H1 (cell line): ENCODE data around the gene KRTAP10-7. TPM values are rescaled to one million over a fixed set of nuclear protein-coding genes. Genes with fewer than 3 reads are reported as not detected.

Source experiments
- CTCF ChIA-PET: fragments of 300-600 bp; sonication (Branson Sonifier 250); formaldehyde crosslinking; loops from one replicate; lab custom pipeline; 2021; ENCODE audit not compliant: partially characterized antibody; lab: Charles Lee
- POLR2A ChIA-PET: fragments of 300-600 bp; sonication (Branson Sonifier 250); formaldehyde crosslinking; loops from one replicate; lab custom pipeline; 2021; ENCODE audit warnings: inconsistent platforms; ENCODE audit not compliant: partially characterized antibody; lab: Charles Lee
- DNase-seq, 2 experiments: peaks; one replicate each; pipeline versions ENCODE4 v3.0.0 to v3.0.0-alpha.2; 2010 to 2022; ENCODE audit warnings: low spot score in 2 of 2, low read depth in 1 of 2, mixed read lengths in 1 of 2
- FAIRE-seq: peaks from 2 replicates; lab custom pipeline; 2011; peaks lifted over from hg19 to GRCh38; lab: Jason Lieb, UNC
- H2AFZ ChIP-seq: 2 replicates; pipeline ENCODE4 v1.8.1; 2012; ENCODE audit warnings: low read length, inconsistent platforms
- H2AK5ac ChIP-seq: 2 replicates; pipeline ENCODE4 v1.6.1; 2013; ENCODE audit warnings: low read depth, low read length
- H2BK120ac ChIP-seq: replicated peaks from 2 replicates; pipeline ENCODE3; 2013; ENCODE audit warnings: low read depth, low read length, inconsistent platforms
- H2BK12ac ChIP-seq: 2 replicates; pipeline ENCODE4 v1.6.1; 2013; ENCODE audit warnings: low read depth, low read length
- H2BK15ac ChIP-seq: 2 replicates; pipeline ENCODE4 v1.6.1; 2013; ENCODE audit warnings: low read length
- H2BK20ac ChIP-seq: 2 replicates; pipeline ENCODE4 v1.6.1; 2013; ENCODE audit warnings: low read length
- H2BK5ac ChIP-seq: 2 replicates; pipeline ENCODE4 v1.6.1; 2013; ENCODE audit warnings: low read depth, low read length
- H3K14ac ChIP-seq: 2 replicates; pipeline ENCODE4 v1.6.1; 2013; ENCODE audit warnings: inconsistent platforms; ENCODE audit not compliant: insufficient read length
- H3K18ac ChIP-seq: 2 replicates; pipeline ENCODE4 v1.6.1; 2013; ENCODE audit warnings: low read length; ENCODE audit errors: extremely low read depth
- H3K23ac ChIP-seq: 2 replicates; pipeline ENCODE4 v1.6.1; 2013; ENCODE audit warnings: inconsistent platforms; ENCODE audit not compliant: insufficient read length
- H3K23me2 ChIP-seq: 2 replicates; pipeline ENCODE4 v1.6.1; 2013; ENCODE audit warnings: low read depth, low read length
- H3K27ac ChIP-seq: 2 replicates; pipeline ENCODE4 v1.6.1; 2011; ENCODE audit warnings: low read depth, low read length, inconsistent platforms
- H3K27me3 ChIP-seq, 4 experiments: replicated peaks in 1 of 4; 1 replicate in 1 of 4; 2 replicates in 3 of 4; pipeline versions ENCODE4 v1.6.1 to v1.8.1; 2011 to 2013; ENCODE audit warnings: low read length in 3 of 4, mild to moderate bottlenecking in 3 of 4, inconsistent platforms in 2 of 4, mixed read lengths in 2 of 4, moderate library complexity in 1 of 4; ENCODE audit not compliant: control insufficient read depth in 3 of 4, insufficient read depth in 3 of 4; ENCODE audit errors: extremely low read depth in 1 of 4
- H3K36me3 ChIP-seq, 4 experiments: 2 replicates each; pipeline versions ENCODE4 v1.6.1 to v1.8.1; 2011 to 2013; ENCODE audit warnings: mild to moderate bottlenecking in 4 of 4, low read length in 3 of 4, moderate library complexity in 2 of 4, control low read depth in 1 of 4, inconsistent platforms in 1 of 4; ENCODE audit not compliant: insufficient read depth in 4 of 4, control insufficient read depth in 2 of 4
- H3K4ac ChIP-seq: replicated peaks from 2 replicates; pipeline ENCODE3; 2013; ENCODE audit warnings: low read length, low read depth, mixed read lengths, inconsistent platforms; ENCODE audit not compliant: insufficient read length
- H3K4me1 ChIP-seq, 4 experiments: replicated peaks in 1 of 4; 1 replicate in 1 of 4; 2 replicates in 3 of 4; pipeline versions ENCODE4 v1.6.1 to v1.8.1; 2011 to 2013; ENCODE audit warnings: low read length in 3 of 4, inconsistent platforms in 2 of 4, mixed read lengths in 1 of 4; ENCODE audit not compliant: insufficient read depth in 4 of 4, control insufficient read depth in 3 of 4
- H3K4me2 ChIP-seq, 2 experiments: 2 replicates each; pipeline versions ENCODE4 v1.6.1 to v1.8.1; 2011 to 2013; ENCODE audit warnings: low read depth in 2 of 2, low read length in 2 of 2, control low read depth in 1 of 2, inconsistent platforms in 1 of 2, mild to moderate bottlenecking in 1 of 2; ENCODE audit not compliant: insufficient read depth in 1 of 2
- H3K4me3 ChIP-seq, 4 experiments: fragments of 200-600, 300-600 bp in 1 of 4; sonication (generic), shearing (Covaris generic), sonication (Bioruptor Twin) in 1 of 4; 2 replicates each; pipeline versions ENCODE4 v1.5.1 to v1.8.1; 2011 to 2016; ENCODE audit warnings: low read length in 4 of 4, low read depth in 3 of 4, control low read depth in 2 of 4, inconsistent platforms in 2 of 4, mild to moderate bottlenecking in 2 of 4, mixed read lengths in 1 of 4, moderate library complexity in 1 of 4; ENCODE audit not compliant: insufficient read depth in 2 of 4; ENCODE audit errors: extremely low read depth in 1 of 4
- H3K56ac ChIP-seq: replicated peaks from 2 replicates; pipeline ENCODE3; 2013; ENCODE audit warnings: low read depth, mild to moderate bottlenecking, mixed read lengths, low read length, inconsistent platforms; ENCODE audit not compliant: insufficient read length
- H3K79me1 ChIP-seq: 2 replicates; pipeline ENCODE4 v1.6.1; 2013; ENCODE audit warnings: low read depth, low read length, control low read depth
- H3K79me2 ChIP-seq, 2 experiments: 2 replicates each; pipeline versions ENCODE4 v1.6.1 to v1.8.1; 2012 to 2013; ENCODE audit warnings: low read length in 2 of 2, mild to moderate bottlenecking in 2 of 2, inconsistent platforms in 1 of 2; ENCODE audit not compliant: insufficient read depth in 2 of 2, control insufficient read depth in 1 of 2
- H3K9ac ChIP-seq, 4 experiments: replicated peaks in 1 of 4; 1 replicate in 1 of 4; 2 replicates in 3 of 4; pipeline versions ENCODE4 v1.6.1 to v1.8.1; 2011 to 2013; ENCODE audit warnings: low read depth in 3 of 4, low read length in 3 of 4, control low read depth in 2 of 4, mild to moderate bottlenecking in 2 of 4, moderate library complexity in 2 of 4, inconsistent platforms in 1 of 4; ENCODE audit errors: extremely low read depth in 1 of 4
- H3K9me3 ChIP-seq, 2 experiments: 2 replicates each; pipeline versions ENCODE4 v1.6.1 to v1.8.1; 2012 to 2013; ENCODE audit warnings: mild to moderate bottlenecking in 2 of 2, moderate library complexity in 2 of 2, control low read depth in 1 of 2, inconsistent platforms in 1 of 2, low read depth in 1 of 2, low read length in 1 of 2, mixed read lengths in 1 of 2; ENCODE audit not compliant: insufficient read depth in 2 of 2
- H4K20me1 ChIP-seq, 2 experiments: replicated peaks in 1 of 2; 2 replicates each; pipeline versions ENCODE3 to v1.8.1; 2011 to 2013; ENCODE audit warnings: inconsistent platforms in 2 of 2, low read length in 2 of 2, mild to moderate bottlenecking in 1 of 2; ENCODE audit not compliant: insufficient read depth in 2 of 2, control insufficient read depth in 1 of 2
- H4K5ac ChIP-seq: 2 replicates; pipeline ENCODE4 v1.6.1; 2013; ENCODE audit warnings: low read length, low read depth, mixed read lengths, inconsistent platforms; ENCODE audit not compliant: insufficient read length
- H4K8ac ChIP-seq: 2 replicates; pipeline ENCODE4 v1.8.0; 2013; ENCODE audit warnings: mild to moderate bottlenecking, moderate library complexity, low read length, inconsistent platforms; ENCODE audit not compliant: insufficient read depth; ENCODE audit errors: extremely low read depth
- H4K91ac ChIP-seq: replicated peaks from 2 replicates; pipeline ENCODE3; 2013; ENCODE audit warnings: low read length, mixed read lengths, inconsistent platforms; ENCODE audit not compliant: insufficient read length
- WGBS, 2 experiments: shearing (Covaris generic) in 1 of 2; methylation state at CpG; one replicate each; pipeline versions ENCODE4 v1.1.6 to v1.1.7; 2013 to 2015; ENCODE audit warnings: low lambda C conversion rate in 2 of 2, mixed read lengths in 2 of 2, inconsistent platforms in 1 of 2, low coverage in 1 of 2, missing lambda C conversion rate in 1 of 2; ENCODE audit not compliant: insufficient replicate concordance in 2 of 2, insufficient coverage in 1 of 2, insufficient read length in 1 of 2; ENCODE audit errors: extremely low coverage in 1 of 2, missing lambda C conversion rate in 1 of 2; 5-methylcytosine and 5-hydroxymethylcytosine counted together
- polyA plus RNA-seq, 7 experiments: library from polyadenylated mRNA; depleted of rRNA in 3 of 7; stranded (reverse) in 5 of 7; unstranded in 2 of 7; fragments of >200 nt in 5 of 7; fragments of 200-250 nt in 2 of 7; gene quantifications; 1 replicate in 5 of 7; 2 replicates in 1 of 7; 4 replicates in 1 of 7; pipeline versions ENCODE4 v1.2.1 to v1.2.3, GENCODE V29; 2011 to 2013; ENCODE audit warnings: missing spikeins in 2 of 7, mixed read lengths in 2 of 7
- total RNA-seq: library from RNA; stranded (reverse); fragmentation: NEBNext Ultra II Directional; extraction: Animal tissue kit (Norgen Biotek cat#: 25700); gene quantifications from 2 replicates; pipeline ENCODE4 v1.2.1, GENCODE V29; 2021

KRTAP10-7 gene
- total and polyA plus RNA-seq, 2 of the 8 experiments (the other 6 are each of a cell fraction or from before 2014, with no cell fraction given): not detected

DNA sequence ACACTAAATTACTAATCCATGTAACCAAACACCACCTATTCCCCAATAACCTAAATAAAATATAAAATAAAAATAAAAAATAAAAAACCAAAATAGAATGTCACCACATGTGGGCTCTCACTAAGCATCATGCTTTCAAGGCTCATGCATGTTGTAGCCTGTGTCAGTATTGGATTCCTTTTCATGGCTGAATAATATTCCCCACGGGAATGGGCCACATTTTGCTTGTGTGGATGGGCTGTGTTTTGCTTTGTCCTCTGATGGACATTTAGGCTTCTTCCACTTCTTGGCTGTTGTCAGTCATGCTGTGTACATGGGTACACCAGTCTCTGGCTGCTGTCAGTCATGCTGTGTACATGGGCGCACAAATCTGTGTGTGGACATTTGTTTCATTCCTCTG, 11.3 kb upstream of the KRTAP10-7 start:
- H2BK20ac ChIP-seq: no peak overlapping the region
- no peak overlapping the region for H3K4me3 ChIP-seq
- H3K18ac ChIP-seq: no peak overlapping the region
- H2BK15ac ChIP-seq: no peak overlapping the region
- no peaks in the 10 kb centered on the region for H3K79me1 ChIP-seq
- no peak overlapping the region for H3K4me2 ChIP-seq
- H3K23ac ChIP-seq: no peak overlapping the region
- no peaks in the 10 kb centered on the region for H4K20me1 ChIP-seq
- DNase-seq (no peak), FAIRE-seq (no peak)
- ChIA-PET POLR2A (no interaction called here), CTCF (no interaction called here)
- 91% methylated on average over 2 of the region's 2 CpGs; no CpG with 5 or more reads in 1 of the 2 experiments for WGBS, 2 experiments
- no peak overlapping the region; the same call in 1 of the 2 replicates for H2BK12ac ChIP-seq
- H2BK5ac ChIP-seq: no peak overlapping the region
- H3K4me1 ChIP-seq: peaks cover 2 to 15% (median 6%) of the 10 kb centered on the region in 4 experiments
- H2AFZ ChIP-seq: no peak overlapping the region
- H2BK120ac ChIP-seq: no peak overlapping the region
- peak overlapping the region; percentile 17 for H4K91ac ChIP-seq
- no peak overlapping the region for H3K4ac ChIP-seq
- H4K8ac ChIP-seq: no peak overlapping the region
- H3K14ac ChIP-seq: no peak overlapping the region
- H3K56ac ChIP-seq: no peak overlapping the region
- H2AK5ac ChIP-seq: no peak overlapping the region
- H3K27ac ChIP-seq: no peak overlapping the region
- H3K9me3 ChIP-seq: no peaks in the 10 kb centered on the region
- H3K9ac ChIP-seq: no peak overlapping the region
- no peaks in the 10 kb centered on the region; a peak in 1 of 8 replicates for H3K36me3 ChIP-seq
- H3K79me2 ChIP-seq: no peaks in the 10 kb centered on the region
- 0 out of 2 replicates have a peak, but pooled peaks cover 4% of the 10 kb centered on the region for H3K23me2 ChIP-seq
- H3K27me3 ChIP-seq: no peaks in the 10 kb centered on the region
- no peak overlapping the region for H4K5ac ChIP-seq
